Measurements from ENCODE around the gene ZNF578.

GRCh38 chr19:52535771-52536447, 82.6 kb downstream of the ZNF578 start:
- no peak for TF ChIP-seq CTCF (IDR thresholded peaks at IDR 0.05; ENCODE audit: low read length)
- TF ChIP-seq EZH2 (optimal IDR thresholded peaks at IDR 0.05; ENCODE audit: low read depth, low read length) = no peak

Measured in MM.1S (cell line).